Gastroesophageal sphincter (tissue), 4 donors: ENCODE results near the gene SYT7. TPM values are rescaled to one million over a fixed set of nuclear protein-coding genes. Genes with fewer than 3 reads are reported as not detected.

Source experiments
- ATAC-seq: fragments of 150-250 bp; one replicate; pipeline ENCODE4 v1.9.1; 2016; ENCODE audit warnings: mild to moderate bottlenecking, moderate library complexity
- H3K27ac ChIP-seq, 4 donors: fragments of 200-600 bp; sonication (generic) in 3 of 4; 1 replicate in 3 of 4; 2 replicates in 1 of 4; pipeline ENCODE4 v1.5.1; 2016 to 2019
- H3K27me3 ChIP-seq: fragments of 200-600 bp; sonication (generic); one replicate; pipeline ENCODE4 v1.5.1; 2019
- H3K36me3 ChIP-seq, 2 donors: fragments of 200-600 bp; sonication (generic); one replicate each; pipeline ENCODE4 v1.5.1; 2019; ENCODE audit warnings: control low read depth in 1 of 2
- H3K4me1 ChIP-seq, 3 donors: fragments of 200-600 bp; sonication (generic); 1 replicate in 2 of 3; 2 replicates in 1 of 3; pipeline ENCODE4 v1.5.1; 2016 to 2019; ENCODE audit warnings: control low read depth in 2 of 3
- H3K4me3 ChIP-seq, 2 donors: fragments of 200-600 bp; sonication (generic); one replicate each; pipeline ENCODE4 v1.5.1; 2019; ENCODE audit warnings: mild to moderate bottlenecking in 1 of 2, moderate library complexity in 1 of 2
- H3K9me3 ChIP-seq, 3 donors: fragments of 200-600 bp; sonication (generic); one replicate each; pipeline ENCODE4 v1.5.1; 2017 to 2019; ENCODE audit warnings: control low read depth in 2 of 3
- CTCF ChIP-seq, 4 experiments: fragments of 200-600 bp in 2 of 4; fragments of 450-650 bp in 2 of 4; sonication (generic) in 1 of 4; IDR thresholded peaks; one replicate each; pipeline ENCODE4 v1.5.1; 2017 to 2019; ENCODE audit warnings: antibody characterized with exemption in 4 of 4, mild to moderate bottlenecking in 2 of 4, moderate library complexity in 2 of 4
- EP300 ChIP-seq: sonication (generic); formaldehyde crosslinking; IDR thresholded peaks from one replicate; pipeline ENCODE4 v1.6.1; 2017; ENCODE audit warnings: antibody characterized with exemption, mild to moderate bottlenecking
- POLR2A ChIP-seq, 2 donors: fragments of 450-650 bp; IDR thresholded peaks; one replicate each; pipeline ENCODE4 v1.6.1; 2017; ENCODE audit warnings: antibody characterized with exemption in 2 of 2, mild to moderate bottlenecking in 2 of 2, moderate library complexity in 1 of 2
- POLR2AphosphoS5 ChIP-seq: sonication (generic); formaldehyde crosslinking; IDR thresholded peaks from one replicate; pipeline ENCODE4 v1.6.1; 2017; ENCODE audit warnings: antibody characterized with exemption
- WGBS, 2 donors: methylation state at CpG; one replicate each; pipeline ENCODE4 v1.1.5; 2018; ENCODE audit warnings: low coverage in 1 of 2; 5-methylcytosine and 5-hydroxymethylcytosine counted together
- total RNA-seq, 4 donors: library from RNA; depleted of rRNA; stranded (reverse); fragments of >200 nt; gene quantifications; one replicate each; pipeline ENCODE4 v1.1.0, GENCODE V29; 2016

The SYT7 gene
- total RNA-seq, 4 donors from 2014 or later, result 1.8 to 3.7 (median 3.1) TPM

GRCh38 chr11:61571869-61572268 is 9.0 kb downstream of the SYT7 start:
- H3K4me1 ChIP-seq, result peaks cover 0 to 5% (median 0%) of the 10 kb centered on the region in 3 donors
- no peaks in the 10 kb centered on the region for H3K9me3 ChIP-seq
- no peak for ATAC-seq
- 60% methylated on average over 1 of the region's 3 CpGs; no CpG with 5 or more reads in 1 of the 2 donors for WGBS, 2 donors
- H3K27ac ChIP-seq, result no peak overlapping the region
- peaks cover 67% of the 10 kb centered on the region for H3K27me3 ChIP-seq
- no peaks in the 10 kb centered on the region for H3K36me3 ChIP-seq
- no peak for TF ChIP-seq EP300
- no peak for TF ChIP-seq POLR2AphosphoS5
- TF ChIP-seq POLR2A (IDR thresholded peaks at IDR 0.05), result no peak
- no peak for TF ChIP-seq CTCF (IDR thresholded peaks at IDR 0.05)
- no peak overlapping the region for H3K4me3 ChIP-seq

- TF ChIP-seq POLR2A (IDR thresholded peaks at IDR 0.05) (no peak), POLR2AphosphoS5 (no peak), CTCF (IDR thresholded peaks at IDR 0.05) (no peak), EP300 (no peak)
- H3K4me1 ChIP-seq, result peaks cover 0 to 5% (median 0%) of the 10 kb centered on the region in 3 donors
- WGBS, 2 donors, result no CpG with 5 or more reads among the region's 9 CpGs
- H3K9me3 ChIP-seq, result no peaks in the 10 kb centered on the region
- no peak overlapping the region for H3K4me3 ChIP-seq
- H3K27ac ChIP-seq, result no peak overlapping the region
- H3K27me3 ChIP-seq, result peaks cover 72% of the 10 kb centered on the region
- no peak for ATAC-seq
- H3K36me3 ChIP-seq, result no peaks in the 10 kb centered on the region
Measured at GRCh38 chr11:61571337-61571736, 9.5 kb downstream of the SYT7 start.

GRCh38 chr11:61569701-61570100 is 11.2 kb downstream of the SYT7 start:
- Histone ChIP-seq H3K4me1 (peaks cover 0 to 5% (median 0%) of the 10 kb centered on the region in 3 donors), H3K27me3 (peaks cover 86% of the 10 kb centered on the region), H3K36me3 (no peaks in the 10 kb centered on the region), H3K27ac (no peak overlapping the region), H3K4me3 (no peak overlapping the region), H3K9me3 (no peaks in the 10 kb centered on the region)
- TF ChIP-seq POLR2AphosphoS5 (no peak), EP300 (no peak), CTCF (IDR thresholded peaks at IDR 0.05) (no peak), POLR2A (IDR thresholded peaks at IDR 0.05) (no peak)
- ATAC-seq, result no peak
- 8 to 64% methylated on average over 2 to 3 of the region's 10 CpGs for WGBS, 2 donors

GRCh38 chr11:61569018-61569417 is 11.9 kb downstream of the SYT7 start:
- TF ChIP-seq CTCF (IDR thresholded peaks at IDR 0.05) (no peak), EP300 (no peak), POLR2A (IDR thresholded peaks at IDR 0.05) (no peak), POLR2AphosphoS5 (no peak)

GRCh38 chr11:61567286-61568061 is 13.4 kb downstream of the SYT7 start:
- Histone ChIP-seq H3K36me3 (no peaks in the 10 kb centered on the region), H3K4me1 (peaks cover 0 to 5% (median 0%) of the 10 kb centered on the region in 3 donors), H3K27me3 (peaks cover 87% of the 10 kb centered on the region), H3K27ac (no peak overlapping the region), H3K4me3 (no peak overlapping the region), H3K9me3 (no peaks in the 10 kb centered on the region)
- TF ChIP-seq POLR2AphosphoS5 (peak; percentile 89), CTCF (IDR thresholded peaks at IDR 0.05) (peak in 1 of 4 experiments; percentile 35), POLR2A (IDR thresholded peaks at IDR 0.05) (no peak), EP300 (no peak)
- no CpG with 5 or more reads among the region's 46 CpGs for WGBS, 2 donors
- ATAC-seq, result peak; percentile 79

More at GRCh38 chr11:61569018-61569417, 11.9 kb downstream of the SYT7 start:
- 40% methylated on average over 1 of the region's 3 CpGs; no CpG with 5 or more reads in 1 of the 2 donors for WGBS, 2 donors
- H3K27ac ChIP-seq, result no peak overlapping the region
- no peak overlapping the region for H3K4me3 ChIP-seq
- no peaks in the 10 kb centered on the region for H3K36me3 ChIP-seq
- peaks cover 92% of the 10 kb centered on the region for H3K27me3 ChIP-seq
- peaks cover 0 to 5% (median 0%) of the 10 kb centered on the region in 3 donors for H3K4me1 ChIP-seq
- ATAC-seq, result no peak
- no peaks in the 10 kb centered on the region for H3K9me3 ChIP-seq
